DMS114 treated with DMSO at 0.1 percent for 48 hours (cell line): ENCODE data around the gene CAMSAP1.

Experiments
- DNase-seq: peaks from one replicate; lab custom pipeline; 2025; ENCODE audit not compliant: unreplicated experiment; lab: John Stamatoyannopoulos, UW

The CAMSAP1 gene

DNA sequence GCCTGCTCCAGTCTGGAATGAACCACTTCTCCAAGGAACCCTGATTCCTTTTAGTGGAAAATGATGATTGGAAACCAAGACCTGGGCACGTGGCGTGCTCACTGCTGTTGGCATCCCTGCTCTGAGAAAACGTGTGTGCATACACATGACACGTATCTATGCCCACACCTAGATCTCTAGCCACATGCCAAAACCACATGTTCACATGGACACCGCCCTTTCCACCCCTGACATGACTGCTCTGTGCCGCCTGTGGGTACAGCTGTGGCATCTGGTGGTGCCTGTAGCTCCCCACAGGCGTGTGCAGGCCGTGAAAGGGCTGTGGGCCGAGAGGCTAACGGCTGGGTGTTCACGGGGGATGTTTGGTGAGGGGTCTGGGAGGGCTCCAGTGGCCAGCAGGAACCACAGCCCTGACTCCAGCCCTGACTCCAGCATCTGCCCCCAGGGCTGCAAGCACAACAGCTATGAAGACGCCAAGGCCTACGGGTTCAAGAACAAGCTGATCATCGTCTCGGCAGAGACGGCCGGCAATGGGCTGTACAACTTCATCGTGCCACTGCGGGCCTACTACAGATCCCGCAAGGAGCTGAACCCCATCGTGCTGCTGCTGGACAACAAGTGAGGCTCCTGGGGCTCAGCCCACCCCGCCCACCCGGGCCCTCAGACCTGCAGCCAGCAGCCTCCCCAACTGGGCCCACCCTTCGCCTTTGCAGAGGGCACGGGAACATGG is 130.3 kb downstream of the CAMSAP1 start:
- DNase-seq, result no peak

GRCh38 chr9:135775911-135776310 is 131.4 kb downstream of the CAMSAP1 start:
- DNase-seq, result no peak

DNA sequence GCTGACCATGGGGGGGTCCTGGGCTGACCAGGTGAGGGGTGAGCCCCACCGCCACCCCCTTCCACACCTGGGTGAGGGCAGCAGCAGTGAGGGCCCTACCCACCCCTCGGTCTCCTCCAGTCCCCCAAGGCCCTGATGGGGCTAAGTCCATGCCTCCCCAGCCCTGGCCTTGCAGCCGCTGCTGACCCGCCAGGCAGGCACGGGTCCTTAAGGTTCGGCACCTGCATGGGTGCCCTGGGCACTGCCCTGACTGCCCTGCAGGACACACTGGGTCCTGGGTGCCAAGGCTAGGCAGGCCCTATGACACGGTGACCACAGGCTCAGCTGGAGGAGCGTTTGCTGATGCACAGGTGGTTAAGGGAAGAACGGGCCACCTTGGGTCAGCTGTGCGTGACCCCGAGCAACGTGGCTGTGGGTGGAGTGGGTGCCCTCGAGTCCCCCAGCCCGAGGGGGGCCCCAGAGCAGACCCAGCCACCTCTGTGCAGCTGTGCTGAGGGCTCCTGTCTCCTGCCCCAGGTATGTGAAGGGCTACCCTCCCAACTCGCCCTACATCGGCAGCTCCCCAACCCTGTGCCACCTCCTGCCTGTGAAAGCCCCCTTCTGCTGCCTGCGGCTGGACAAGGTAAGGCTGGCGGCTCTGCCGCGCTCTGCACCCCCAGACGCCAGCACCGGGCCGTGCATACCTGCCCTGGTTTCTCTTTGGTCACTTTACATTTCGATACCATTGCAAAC is 132.4 kb downstream of the CAMSAP1 start:
- DNase-seq, result no peak

GRCh38 chr9:135774239-135774747 is 133.1 kb downstream of the CAMSAP1 start:
- DNase-seq, result no peak

DNA sequence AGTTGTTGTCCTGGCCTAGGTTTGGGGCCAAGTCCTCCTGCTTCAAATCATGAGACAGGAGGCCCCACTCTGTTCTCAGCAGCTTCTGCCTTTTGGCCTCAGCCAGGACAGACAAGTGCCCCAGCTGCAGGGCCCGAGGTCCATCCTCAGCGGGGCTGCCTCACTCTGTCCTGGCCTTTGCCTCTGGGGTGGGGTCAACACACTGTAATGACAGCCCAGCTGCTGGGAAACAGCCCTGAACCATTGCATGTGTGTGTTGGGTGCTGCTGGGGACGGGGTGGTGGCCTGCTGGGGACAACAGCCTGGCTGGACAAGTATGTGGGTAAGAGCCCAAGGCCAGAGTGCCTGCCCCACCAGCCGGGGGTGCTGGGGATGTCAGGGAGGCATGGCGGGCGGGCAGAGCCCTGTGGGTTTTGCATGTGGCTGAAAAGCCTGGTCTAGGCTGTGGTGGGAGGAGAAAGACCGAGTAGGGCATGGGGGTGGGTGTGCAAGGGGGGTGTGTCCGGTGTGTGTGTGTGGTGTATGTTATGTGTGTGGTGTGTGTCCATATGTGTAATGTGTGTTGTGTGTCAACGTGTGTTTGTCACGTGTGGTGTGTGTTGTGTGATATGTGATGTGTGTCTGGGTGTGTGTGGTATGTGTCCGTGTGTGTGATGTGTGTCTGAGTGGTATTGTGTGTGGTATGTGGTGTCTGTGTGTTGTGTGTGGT is 133.7 kb downstream of the CAMSAP1 start:
- no peak for DNase-seq

- no peak for DNase-seq
Measured at GRCh38 chr9:135772702-135773493, 134.4 kb downstream of the CAMSAP1 start.

DNA sequence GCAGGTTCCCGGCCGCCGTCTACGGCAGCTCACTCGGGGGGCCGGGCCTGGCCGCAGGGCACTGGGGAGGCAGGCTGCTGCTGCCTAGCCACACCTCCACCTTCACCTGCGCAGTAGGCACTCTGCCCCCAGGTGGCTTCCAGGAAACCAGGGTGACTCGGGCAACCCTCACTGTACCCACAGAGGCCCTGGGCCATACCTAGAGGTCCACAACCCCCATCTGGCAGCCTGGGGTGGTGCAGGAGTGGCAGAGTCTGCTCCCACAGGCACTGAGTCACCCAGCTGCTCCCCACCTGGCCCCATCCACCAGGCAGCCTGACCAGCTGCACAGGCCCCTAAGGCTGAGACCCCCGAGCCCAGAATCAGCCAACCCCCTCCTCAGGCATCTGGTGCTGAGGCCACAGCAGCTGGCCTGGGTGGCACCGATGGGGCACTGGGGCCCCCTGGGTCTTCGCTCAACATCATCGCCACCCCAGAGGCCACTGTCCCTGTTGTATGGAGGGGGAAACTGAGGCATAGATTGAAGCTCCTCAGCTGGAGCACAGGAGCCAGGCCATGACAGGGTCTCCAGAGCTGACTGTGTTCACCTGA is 135.2 kb downstream of the CAMSAP1 start:
- no peak for DNase-seq

DNA sequence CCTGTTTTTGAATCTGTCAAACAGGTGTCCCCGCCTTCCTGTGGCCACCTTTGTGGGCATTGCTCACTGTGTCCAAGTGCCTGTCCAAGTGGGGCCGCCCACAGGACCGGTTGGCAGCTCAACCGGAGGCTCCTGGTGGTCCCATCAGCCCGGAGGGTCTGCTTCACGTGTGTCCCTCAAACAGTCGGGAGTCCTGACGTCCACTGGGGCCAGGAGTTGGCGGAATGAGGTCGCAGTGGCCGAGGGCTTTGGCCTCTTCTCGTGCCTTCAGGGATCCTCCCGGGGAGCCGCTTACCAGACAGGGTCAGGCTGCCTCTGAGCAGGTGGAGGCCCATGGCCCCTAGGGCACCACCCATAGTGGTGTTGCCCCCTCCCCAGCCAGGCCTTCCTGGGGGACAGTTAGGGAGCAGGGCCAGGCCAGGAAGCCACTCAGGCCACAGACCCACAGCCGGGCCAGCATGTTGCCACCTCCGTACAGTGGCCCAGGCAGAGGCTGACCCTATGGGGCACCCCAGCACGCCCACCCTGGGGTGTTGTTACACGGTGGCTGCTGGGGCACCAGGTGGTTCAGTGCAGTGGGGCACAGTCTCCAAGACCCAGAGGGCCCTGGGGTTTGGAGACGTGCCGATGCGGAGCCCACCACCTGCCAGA is 135.8 kb downstream of the CAMSAP1 start:
- no peak for DNase-seq

- DNase-seq, result no peak
Measured at GRCh38 chr9:135770771-135771170, 136.6 kb downstream of the CAMSAP1 start.

DNA sequence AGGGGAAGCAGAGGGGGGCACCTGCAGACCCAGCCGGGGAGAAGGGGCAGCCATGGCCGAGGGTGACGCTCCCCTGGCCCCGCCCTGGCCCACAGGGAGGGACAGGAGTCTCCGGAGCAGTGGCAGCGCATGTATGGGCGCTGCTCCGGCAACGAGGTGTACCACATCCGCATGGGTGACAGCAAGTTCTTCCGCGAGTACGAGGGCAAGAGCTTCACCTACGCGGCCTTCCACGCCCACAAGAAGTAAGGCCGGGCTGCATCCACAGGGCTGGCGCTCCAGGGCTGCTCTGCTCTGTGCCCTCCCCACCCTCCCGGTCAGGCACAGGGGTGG is 137.2 kb downstream of the CAMSAP1 start:
- no peak for DNase-seq

DNA sequence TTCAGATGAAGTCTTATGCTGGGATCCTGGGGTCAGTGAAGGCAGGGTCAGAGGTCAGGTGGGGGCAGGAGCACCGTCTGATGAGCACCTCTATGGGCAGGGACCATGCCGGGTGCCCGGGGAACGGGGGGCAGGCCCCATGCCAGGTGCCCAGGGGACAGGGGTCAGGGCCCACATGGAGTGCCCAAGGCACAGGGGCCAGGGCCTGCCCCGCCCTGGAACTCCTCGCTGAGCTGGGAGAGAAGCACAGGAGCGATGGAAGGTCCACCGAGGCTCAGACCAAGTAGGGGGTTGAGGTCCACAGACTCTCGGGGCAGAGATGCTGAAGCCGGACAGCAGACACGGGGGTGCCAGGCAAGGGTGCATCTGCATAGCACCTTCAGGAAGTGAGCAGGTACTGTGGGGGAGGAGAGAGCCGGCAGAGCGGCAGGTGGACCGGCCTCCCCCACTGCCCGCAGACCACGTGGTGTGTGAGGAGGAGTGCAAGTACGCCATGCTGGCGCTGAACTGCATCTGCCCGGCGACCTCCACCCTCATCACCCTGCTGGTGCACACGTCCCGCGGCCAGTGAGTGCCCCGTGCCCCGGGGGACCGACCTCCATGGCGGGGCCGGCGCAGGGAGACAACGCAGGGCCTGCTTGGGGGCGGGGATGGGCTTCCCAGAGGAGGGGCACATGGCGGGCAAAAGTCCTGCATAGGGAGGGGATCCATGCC is 137.7 kb downstream of the CAMSAP1 start:
- DNase-seq, result no peak

GRCh38 chr9:135768516-135769218 is 138.7 kb downstream of the CAMSAP1 start:
- DNase-seq, result no peak

GRCh38 chr9:135766707-135767106 is 140.6 kb downstream of the CAMSAP1 start:
- no peak for DNase-seq

- DNase-seq, result no peak
Measured at GRCh38 chr9:135766251-135766650, 141.1 kb downstream of the CAMSAP1 start.

DNA sequence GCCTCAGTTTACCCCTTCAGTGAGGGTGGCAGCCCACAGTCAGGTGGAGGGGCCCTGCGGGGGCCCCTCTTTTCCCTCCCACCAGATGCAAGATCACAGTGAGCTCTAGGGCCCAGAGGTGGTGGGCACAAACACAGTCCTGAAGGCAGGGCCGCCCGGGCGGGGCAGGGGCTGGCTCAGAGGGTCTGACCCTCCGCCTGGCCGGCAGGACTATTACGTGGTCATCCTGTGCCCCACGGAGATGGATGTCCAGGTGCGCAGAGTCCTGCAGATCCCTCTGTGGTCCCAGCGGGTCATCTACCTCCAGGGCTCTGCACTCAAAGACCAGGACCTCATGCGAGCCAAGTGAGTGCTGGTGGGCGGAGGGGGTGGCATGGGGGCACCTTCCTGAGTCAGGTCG is 141.9 kb downstream of the CAMSAP1 start:
- no peak for DNase-seq

DNA sequence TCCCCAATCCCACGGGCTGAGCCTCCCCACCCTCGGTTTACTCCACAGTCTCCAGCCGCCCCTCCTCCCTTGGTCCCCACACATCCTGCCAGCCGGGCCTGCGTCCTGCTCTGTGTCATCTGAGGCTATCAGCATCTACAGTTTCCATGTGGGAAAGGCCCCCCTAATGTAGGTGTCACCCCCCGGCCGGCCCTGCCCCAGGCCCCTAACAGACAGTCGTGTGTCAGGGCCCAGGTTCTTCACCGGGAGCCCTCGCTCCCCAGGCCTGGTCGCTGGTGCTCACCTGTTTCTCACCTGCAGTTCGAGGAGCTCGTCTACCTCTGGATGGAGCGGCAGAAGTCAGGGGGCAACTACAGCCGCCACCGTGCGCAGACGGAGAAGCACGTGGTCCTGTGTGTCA is 142.6 kb downstream of the CAMSAP1 start:
- no peak for DNase-seq

- DNase-seq, result no peak
Measured at GRCh38 chr9:135763716-135764446, 143.5 kb downstream of the CAMSAP1 start.

GRCh38 chr9:135762921-135763320 is 144.4 kb downstream of the CAMSAP1 start:
- DNase-seq, result no peak
